Esophagus squamous epithelium (tissue), 5 donors: ENCODE measurements around the gene PDGFD. TPM values are rescaled to one million over a fixed set of nuclear protein-coding genes. Genes with fewer than 3 reads are reported as not detected.

Experiments
- DNase-seq: peaks from one replicate; lab custom pipeline; 2025; lab: John Stamatoyannopoulos, UW
- H3K27ac ChIP-seq, 4 donors: fragments of 200-600 bp; sonication (generic); one replicate each; pipeline ENCODE4 v1.5.1; 2016 to 2019; ENCODE audit warnings: mild to moderate bottlenecking in 1 of 4
- H3K27me3 ChIP-seq, 4 donors: fragments of 200-600 bp; sonication (generic); 1 replicate in 3 of 4; 2 replicates in 1 of 4; pipeline versions ENCODE4 v1.5.1 to v1.6.0; 2017 to 2021; ENCODE audit warnings: antibody characterized with exemption in 1 of 4
- H3K36me3 ChIP-seq, 3 donors: fragments of 200-600 bp; sonication (generic); one replicate each; pipeline ENCODE4 v1.5.1; 2016 to 2019
- H3K4me1 ChIP-seq, 3 donors: fragments of 200-600 bp; sonication (generic); one replicate each; pipeline ENCODE4 v1.5.1; 2017 to 2019
- H3K4me3 ChIP-seq, 4 donors: fragments of 200-600 bp; sonication (generic); 1 replicate in 3 of 4; 2 replicates in 1 of 4; pipeline ENCODE4 v1.5.1; 2016 to 2019; ENCODE audit warnings: mild to moderate bottlenecking in 2 of 4, moderate library complexity in 1 of 4
- H3K9me3 ChIP-seq, 3 donors: fragments of 200-600 bp; sonication (generic); one replicate each; pipeline ENCODE4 v1.5.1; 2016 to 2019
- POLR2A ChIP-seq, 4 donors: fragments of 450-650 bp; IDR thresholded peaks; one replicate each; pipeline ENCODE4 v1.6.1; 2017; ENCODE audit warnings: antibody characterized with exemption in 4 of 4, mild to moderate bottlenecking in 4 of 4, moderate library complexity in 3 of 4
- WGBS, 2 donors: methylation state at CpG; one replicate each; pipeline ENCODE4 v1.1.5; 2018; 5-methylcytosine and 5-hydroxymethylcytosine counted together
- intact Hi-C: fragments of 100-400 bp; cut with DNase I; formaldehyde crosslinking; loops from one replicate; pipeline ENCODE4 v1.15.0; 2022
- total RNA-seq, 4 donors: library from RNA; depleted of rRNA; stranded (reverse); fragments of >200 nt; gene quantifications; one replicate each; pipeline ENCODE4 v1.1.0, GENCODE V29; 2016
- TF ChIP-seq, protein P1 (sequence below), 6 experiments: fragments of 450-650 bp in 4 of 6; fragments of 200-600 bp in 2 of 6; sonication (generic) in 2 of 6; IDR thresholded peaks; one replicate each; pipeline ENCODE4 v1.5.1; 2016 to 2019; ENCODE audit warnings: antibody characterized with exemption in 6 of 6, mild to moderate bottlenecking in 4 of 6, moderate library complexity in 4 of 6
- donor health status: DM: yes; HTN: yes; CAD: no.

The PDGFD gene
- 1 to 10 TPM in 2 of 4 donors, under 1 TPM in 2; 0.27 to 1.9 (median 1.1) TPM for total RNA-seq

DNA sequence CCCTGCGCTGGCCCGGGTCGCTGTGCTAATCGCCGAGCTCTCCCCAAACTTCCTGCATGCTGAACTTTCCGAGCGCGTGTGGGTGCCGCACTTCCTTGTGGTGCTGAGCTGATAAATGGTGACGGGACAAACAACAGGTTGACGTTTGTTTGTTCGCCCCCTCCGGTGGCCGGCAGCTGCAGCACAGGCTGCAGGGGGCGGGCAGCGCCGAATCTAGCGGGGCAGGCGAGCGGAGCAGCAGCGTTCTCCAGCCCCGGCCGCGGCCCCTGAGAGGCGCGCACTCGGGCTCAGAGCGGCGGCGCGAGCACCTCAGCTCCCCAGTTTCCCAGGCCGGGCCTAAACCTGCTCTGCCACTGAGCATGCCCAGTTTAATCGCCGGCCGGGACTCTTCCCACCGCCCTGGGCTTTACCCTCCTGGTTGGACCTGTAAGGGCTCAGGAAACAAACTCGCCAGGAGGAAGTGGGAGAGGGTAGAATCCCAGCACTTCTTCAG is at the start of gene PDGFD:
Gene PDGFD, minus strand, starts transcription at position 120 of the 493 bp plus-strand sequence.
- Histone ChIP-seq H3K36me3 (no peaks in the 10 kb centered on the region), H3K9me3 (no peaks in the 10 kb centered on the region), H3K27me3 (peaks cover 0 to 27% (median 0%) of the 10 kb centered on the region in 4 donors), H3K4me1 (peaks cover 0 to 16% (median 8%) of the 10 kb centered on the region in 3 donors), H3K4me3 (peak within 1 kb of the TSS; percentile 26 to 66 (median 45)), H3K27ac (peak within 1 kb of the TSS in 1 of 4 donors; percentile 29)
- TF ChIP-seq, protein P1, sequence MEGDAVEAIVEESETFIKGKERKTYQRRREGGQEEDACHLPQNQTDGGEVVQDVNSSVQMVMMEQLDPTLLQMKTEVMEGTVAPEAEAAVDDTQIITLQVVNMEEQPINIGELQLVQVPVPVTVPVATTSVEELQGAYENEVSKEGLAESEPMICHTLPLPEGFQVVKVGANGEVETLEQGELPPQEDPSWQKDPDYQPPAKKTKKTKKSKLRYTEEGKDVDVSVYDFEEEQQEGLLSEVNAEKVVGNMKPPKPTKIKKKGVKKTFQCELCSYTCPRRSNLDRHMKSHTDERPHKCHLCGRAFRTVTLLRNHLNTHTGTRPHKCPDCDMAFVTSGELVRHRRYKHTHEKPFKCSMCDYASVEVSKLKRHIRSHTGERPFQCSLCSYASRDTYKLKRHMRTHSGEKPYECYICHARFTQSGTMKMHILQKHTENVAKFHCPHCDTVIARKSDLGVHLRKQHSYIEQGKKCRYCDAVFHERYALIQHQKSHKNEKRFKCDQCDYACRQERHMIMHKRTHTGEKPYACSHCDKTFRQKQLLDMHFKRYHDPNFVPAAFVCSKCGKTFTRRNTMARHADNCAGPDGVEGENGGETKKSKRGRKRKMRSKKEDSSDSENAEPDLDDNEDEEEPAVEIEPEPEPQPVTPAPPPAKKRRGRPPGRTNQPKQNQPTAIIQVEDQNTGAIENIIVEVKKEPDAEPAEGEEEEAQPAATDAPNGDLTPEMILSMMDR (IDR thresholded peaks at IDR 0.05): no peak
- no peak for TF ChIP-seq POLR2A (IDR thresholded peaks at IDR 0.05)
- intact Hi-C loops: no loop called here
- no peak for DNase-seq
- 0 to 4% methylated on average over 10 of the region's 37 CpGs for WGBS, 2 donors

DNA sequence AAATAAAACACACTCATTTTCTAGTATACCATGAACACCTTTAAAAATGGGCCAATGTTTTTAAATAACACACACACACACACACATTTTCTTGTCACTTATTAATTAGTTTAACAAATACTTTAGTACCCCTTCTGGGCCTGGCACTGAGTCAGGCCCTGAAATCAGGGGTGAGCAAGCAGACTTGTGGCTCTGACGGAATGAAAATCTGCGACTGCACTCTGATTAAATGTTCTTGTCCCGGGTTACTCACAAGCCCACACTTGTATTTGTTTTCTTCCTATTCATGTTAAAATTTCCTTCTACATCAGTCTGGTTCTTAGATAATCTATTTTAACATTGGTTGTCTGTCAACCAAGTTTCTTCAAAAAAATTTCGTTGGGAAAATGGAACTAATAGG is 43.0 kb upstream of the PDGFD start:
- H3K27me3 ChIP-seq: no peaks in the 10 kb centered on the region
- no peak overlapping the region for H3K4me3 ChIP-seq
- TF ChIP-seq POLR2A (IDR thresholded peaks at IDR 0.05): no peak
- TF ChIP-seq, protein P1 (IDR thresholded peaks at IDR 0.05): no peak
- H3K36me3 ChIP-seq: no peaks in the 10 kb centered on the region
- intact Hi-C loops: no loop called here
- H3K9me3 ChIP-seq: peaks cover 0 to 3% (median 0%) of the 10 kb centered on the region in 3 donors
- WGBS, 2 donors: 34 to 45% methylated on average over 4 of the region's 4 CpGs
- no peak for DNase-seq
- no peaks in the 10 kb centered on the region for H3K4me1 ChIP-seq
- no peak overlapping the region for H3K27ac ChIP-seq

DNA sequence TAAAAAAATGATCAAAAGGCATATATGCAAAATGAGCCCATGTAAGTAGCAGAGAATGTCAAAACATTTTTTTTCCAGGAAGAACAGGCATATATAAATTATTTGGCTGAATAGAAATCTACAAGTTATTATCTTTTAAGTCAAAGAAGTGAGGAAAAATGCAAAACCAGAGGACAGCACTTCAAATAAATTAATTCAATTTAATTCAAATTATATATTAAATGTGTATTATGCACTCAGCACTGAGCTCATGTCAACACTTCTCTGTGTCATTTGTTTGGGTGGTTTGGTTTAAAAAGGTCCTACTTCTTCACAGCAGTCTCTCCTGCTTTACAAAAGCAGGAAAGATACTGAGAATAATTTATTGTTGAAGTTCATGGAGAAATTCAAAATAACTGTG is 41.9 kb upstream of the PDGFD start:
- Histone ChIP-seq H3K36me3 (no peaks in the 10 kb centered on the region), H3K27ac (no peak overlapping the region), H3K4me1 (no peaks in the 10 kb centered on the region), H3K27me3 (no peaks in the 10 kb centered on the region), H3K9me3 (peaks cover 0 to 3% (median 0%) of the 10 kb centered on the region in 3 donors), H3K4me3 (no peak overlapping the region)
- no peak for DNase-seq
- TF ChIP-seq POLR2A (IDR thresholded peaks at IDR 0.05): no peak
- TF ChIP-seq, protein P1 (IDR thresholded peaks at IDR 0.05): no peak
- intact Hi-C loops: no loop called here

DNA sequence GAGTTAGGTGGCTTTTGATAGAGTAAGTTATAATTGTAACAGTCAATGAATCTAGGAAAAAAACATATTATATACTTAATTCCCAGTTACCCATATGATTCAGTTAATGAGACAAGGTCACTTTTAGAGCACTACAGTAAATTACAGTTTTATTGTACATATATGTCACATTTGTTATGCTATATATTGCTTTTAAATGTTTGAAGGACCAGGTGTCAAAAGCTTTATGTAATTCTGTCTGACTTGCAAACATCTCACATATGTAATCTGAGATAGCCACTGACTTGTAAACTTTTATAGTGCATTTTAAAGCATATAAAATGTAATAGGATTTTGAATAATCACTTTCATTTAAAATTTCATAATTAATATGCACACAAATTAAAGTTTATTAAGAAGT is 36.7 kb upstream of the PDGFD start:
- H3K27me3 ChIP-seq: no peaks in the 10 kb centered on the region
- H3K27ac ChIP-seq: no peak overlapping the region
- intact Hi-C loops: no loop called here
- TF ChIP-seq, protein P1 (IDR thresholded peaks at IDR 0.05): no peak
- TF ChIP-seq POLR2A (IDR thresholded peaks at IDR 0.05): no peak
- H3K36me3 ChIP-seq: no peaks in the 10 kb centered on the region
- no peak for DNase-seq
- no peaks in the 10 kb centered on the region for H3K4me1 ChIP-seq
- no peaks in the 10 kb centered on the region for H3K9me3 ChIP-seq
- H3K4me3 ChIP-seq: no peak overlapping the region

DNA sequence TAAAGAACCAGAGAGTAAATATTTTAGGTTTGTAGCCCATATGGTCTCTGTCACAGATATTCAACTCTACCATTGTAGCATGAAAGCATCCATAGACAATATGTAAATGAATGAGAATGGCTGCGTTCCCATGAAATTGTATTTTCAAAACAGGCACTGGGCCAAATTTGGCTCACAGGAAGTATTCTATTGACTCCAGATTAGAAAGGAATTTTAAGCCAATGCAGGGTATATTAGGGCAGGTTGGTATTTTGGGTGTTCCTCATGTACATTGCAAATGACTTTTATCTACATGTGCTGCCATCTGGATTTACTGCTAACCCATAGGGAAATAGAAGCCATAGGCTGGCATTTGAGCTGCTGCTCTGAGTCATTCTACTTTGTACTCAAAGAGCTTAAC is 35.1 kb upstream of the PDGFD start:
- TF ChIP-seq, protein P1 (IDR thresholded peaks at IDR 0.05): no peak
- TF ChIP-seq POLR2A (IDR thresholded peaks at IDR 0.05): no peak
- no peak overlapping the region for H3K4me3 ChIP-seq
- no peaks in the 10 kb centered on the region for H3K27me3 ChIP-seq
- DNase-seq: no peak
- H3K9me3 ChIP-seq: no peaks in the 10 kb centered on the region
- 57 to 73% methylated on average over 1 of the region's 1 CpG for WGBS, 2 donors
- no peaks in the 10 kb centered on the region for H3K4me1 ChIP-seq
- H3K27ac ChIP-seq: no peak overlapping the region
- intact Hi-C loops: no loop called here
- H3K36me3 ChIP-seq: no peaks in the 10 kb centered on the region
